Natural killer cell (primary cell): ENCODE results near the gene MAFG. TPM values are rescaled to one million over a fixed set of nuclear protein-coding genes. Genes with fewer than 3 reads are reported as not detected.
A peak's percentile ranks its signal among the peaks of the same experiment; 100 is the strongest.

ENCODE experiments used
- ATAC-seq, 3 donors: fragments of 150-1000 bp in 2 of 3; fragments of 200-7000 bp in 1 of 3; cut with Tn5 transposase; 1 replicate in 1 of 3; 2 replicates in 2 of 3; pipeline ENCODE4 v1.10.0; 2021; ENCODE audit warnings: mild to moderate bottlenecking in 2 of 3, moderate library complexity in 2 of 3
- DNase-seq, 2 donors: peaks; one replicate each; pipeline versions ENCODE4 v3.0.0 to v3.0.0-alpha.2; 2013 to 2021; ENCODE audit warnings: mixed read lengths in 1 of 2
- H3K27ac ChIP-seq: one replicate; pipeline ENCODE4 v1.5.1; 2013; ENCODE audit warnings: mild to moderate bottlenecking, low read length
- H3K27me3 ChIP-seq: one replicate; pipeline ENCODE4 v1.6.1; 2013; ENCODE audit warnings: low read length; ENCODE audit not compliant: control insufficient read depth, insufficient read depth
- H3K36me3 ChIP-seq: one replicate; pipeline ENCODE4 v1.6.1; 2013; ENCODE audit warnings: low read length; ENCODE audit not compliant: control insufficient read depth, insufficient read depth
- H3K4me1 ChIP-seq: one replicate; pipeline ENCODE4 v1.6.1; 2013; ENCODE audit warnings: low read length; ENCODE audit not compliant: control insufficient read depth, insufficient read depth
- H3K4me3 ChIP-seq: one replicate; pipeline ENCODE4 v1.5.1; 2013; ENCODE audit warnings: low read length
- H3K9me3 ChIP-seq: one replicate; pipeline ENCODE4 v1.6.1; 2013; ENCODE audit warnings: low read length; ENCODE audit not compliant: control insufficient read depth, insufficient read depth
- H3K27ac Mint-ChIP-seq, 2 donors: one replicate each; pipeline ENCODE4 v1.8.0; 2022; ENCODE audit warnings: mild to moderate bottlenecking in 2 of 2, mixed read lengths in 2 of 2, moderate library complexity in 1 of 2
- H3K27me3 Mint-ChIP-seq, 2 donors: one replicate each; pipeline ENCODE4 v1.8.0; 2022; ENCODE audit warnings: low read depth in 2 of 2, mixed read lengths in 2 of 2
- H3K36me3 Mint-ChIP-seq: one replicate; pipeline ENCODE4 v1.8.0; 2022; ENCODE audit warnings: mixed read lengths
- H3K4me1 Mint-ChIP-seq, 2 donors: one replicate each; pipeline ENCODE4 v1.8.0; 2022; ENCODE audit warnings: mixed read lengths in 2 of 2
- H3K4me3 Mint-ChIP-seq: one replicate; pipeline ENCODE4 v1.8.0; 2022; ENCODE audit warnings: mild to moderate bottlenecking, moderate library complexity, mixed read lengths
- H3K9me3 Mint-ChIP-seq, 2 donors: one replicate each; pipeline ENCODE4 v1.8.0; 2022; ENCODE audit warnings: mixed read lengths in 2 of 2
- CTCF ChIP-seq: fragments of 200-600 bp; IDR thresholded peaks from one replicate; pipeline ENCODE4 v1.8.0; 2022; ENCODE audit warnings: antibody characterized with exemption
- WGBS: methylation state at CpG from one replicate; pipeline ENCODE4 v1.1.7; 2013; ENCODE audit warnings: missing lambda C conversion rate; ENCODE audit not compliant: insufficient coverage; 5-methylcytosine and 5-hydroxymethylcytosine counted together
- intact Hi-C: fragments of 100-400 bp; cut with micrococcal nuclease; formaldehyde crosslinking; loops from one replicate; pipeline ENCODE4 v1.14.2; 2022
- total RNA-seq, 4 donors: library from RNA; stranded (reverse); fragments of 120-200 nt in 1 of 4; gene quantifications; one replicate each; pipeline versions ENCODE4 v1.2.3 to v1.2.4, GENCODE V29; 2013 to 2022

Gene MAFG
- total RNA-seq, 3 donors from 2014 or later (not counting 1 experiment from before 2014, with no cell fraction given): 11.9 to 14.6 (median 13.2) TPM

- H3K4me3 Mint-ChIP-seq: peak overlapping the region; percentile 89
- H3K36me3 Mint-ChIP-seq: no peaks in the 10 kb centered on the region
- Histone ChIP-seq H3K27ac (no peak overlapping the region), H3K9me3 (no peaks in the 10 kb centered on the region), H3K27me3 (no peaks in the 10 kb centered on the region), H3K36me3 (peaks cover 53% of the 10 kb centered on the region), H3K4me1 (peaks cover 18% of the 10 kb centered on the region), H3K4me3 (peak overlapping the region; percentile 51)
- 42% methylated on average over 22 of the region's 23 CpGs for WGBS
- H3K27me3 Mint-ChIP-seq: no peaks in the 10 kb centered on the region
- H3K9me3 Mint-ChIP-seq: no peaks in the 10 kb centered on the region
- intact Hi-C loops: no loop called here
- ATAC-seq: no peak
- DNase-seq: peak in 1 of 2 donors; percentile 32
- H3K27ac Mint-ChIP-seq: peak overlapping the region in 1 of 2 donors; percentile 24
- peaks cover 5 to 21% of the 10 kb centered on the region in 2 donors for H3K4me1 Mint-ChIP-seq
- no peak for TF ChIP-seq CTCF
Measured at GRCh38 chr17:81909966-81910839, 17.3 kb downstream of the MAFG start.

- H3K27me3 Mint-ChIP-seq: no peaks in the 10 kb centered on the region
- DNase-seq (no peak), ATAC-seq (no peak)
- peaks cover 5 to 21% of the 10 kb centered on the region in 2 donors for H3K4me1 Mint-ChIP-seq
- H3K4me3 Mint-ChIP-seq: no peak overlapping the region
- H3K9me3 Mint-ChIP-seq: no peaks in the 10 kb centered on the region
- Histone ChIP-seq H3K4me3 (no peak overlapping the region), H3K36me3 (peaks cover 43% of the 10 kb centered on the region), H3K4me1 (peaks cover 18% of the 10 kb centered on the region), H3K9me3 (no peaks in the 10 kb centered on the region), H3K27ac (no peak overlapping the region), H3K27me3 (no peaks in the 10 kb centered on the region)
- H3K36me3 Mint-ChIP-seq: no peaks in the 10 kb centered on the region
- TF ChIP-seq CTCF: no peak
- intact Hi-C loops: no loop called here
- WGBS: 97% methylated on average over 12 of the region's 12 CpGs
- H3K27ac Mint-ChIP-seq: no peak overlapping the region
Measured at GRCh38 chr17:81909231-81909630, 18.3 kb downstream of the MAFG start.

GRCh38 chr17:81908793-81909192, 18.7 kb downstream of the MAFG start:
- Mint-ChIP-seq H3K27me3 (no peaks in the 10 kb centered on the region), H3K4me1 (peaks cover 5 to 21% of the 10 kb centered on the region in 2 donors), H3K36me3 (no peaks in the 10 kb centered on the region), H3K27ac (no peak overlapping the region), H3K9me3 (no peaks in the 10 kb centered on the region), H3K4me3 (no peak overlapping the region)
- no peak overlapping the region for H3K4me3 ChIP-seq
- no peak overlapping the region for H3K27ac ChIP-seq
- 97% methylated on average over 11 of the region's 11 CpGs for WGBS
- ATAC-seq: no peak
- H3K36me3 ChIP-seq: peaks cover 39% of the 10 kb centered on the region
- intact Hi-C loops: no loop called here
- no peaks in the 10 kb centered on the region for H3K27me3 ChIP-seq
- TF ChIP-seq CTCF: no peak
- H3K9me3 ChIP-seq: no peaks in the 10 kb centered on the region
- peaks cover 18% of the 10 kb centered on the region for H3K4me1 ChIP-seq
- DNase-seq: no peak
